Measurements from ENCODE around the gene SRCAP.

Gene SRCAP

DNA sequence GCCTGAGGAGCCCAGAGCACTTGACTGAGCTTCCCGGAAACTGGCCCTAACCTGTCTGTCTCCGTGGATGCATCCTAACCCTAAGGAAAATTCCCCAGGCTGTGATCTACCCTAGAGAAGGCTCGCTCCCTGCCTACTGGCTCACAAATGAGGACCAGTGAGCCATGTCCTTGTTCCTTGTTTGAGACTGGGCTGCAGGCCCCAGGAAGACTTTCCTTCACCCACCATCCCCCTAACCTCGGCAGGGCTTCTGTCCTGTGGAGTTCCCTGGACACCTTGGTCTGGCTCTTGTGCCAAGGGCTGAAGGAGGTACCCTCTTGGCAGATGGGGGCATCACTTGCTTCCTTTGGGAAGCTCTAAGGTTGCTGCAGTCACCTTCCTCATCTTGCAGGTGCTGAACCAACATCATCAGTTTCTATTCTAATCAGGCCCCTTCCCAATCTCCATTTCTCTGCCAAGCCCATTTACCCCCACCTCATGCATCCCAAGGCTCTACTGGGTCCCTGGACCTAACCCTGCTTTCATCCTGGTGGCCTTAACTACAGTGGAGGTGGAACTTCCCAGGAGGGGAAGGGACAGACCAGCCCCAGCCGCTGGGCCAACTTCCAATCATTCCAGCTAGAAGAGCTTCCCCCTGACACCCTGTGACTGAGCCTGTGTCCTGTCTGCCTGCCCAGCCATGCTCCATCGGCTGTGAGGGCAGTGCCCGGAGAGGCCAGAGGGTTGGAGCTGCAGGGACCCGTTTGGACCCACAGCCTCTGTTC, 75.6 kb downstream of the SRCAP start:
- no peak for DNase-seq (ENCODE audit: low spot score)
- TF ChIP-seq, protein P1, sequence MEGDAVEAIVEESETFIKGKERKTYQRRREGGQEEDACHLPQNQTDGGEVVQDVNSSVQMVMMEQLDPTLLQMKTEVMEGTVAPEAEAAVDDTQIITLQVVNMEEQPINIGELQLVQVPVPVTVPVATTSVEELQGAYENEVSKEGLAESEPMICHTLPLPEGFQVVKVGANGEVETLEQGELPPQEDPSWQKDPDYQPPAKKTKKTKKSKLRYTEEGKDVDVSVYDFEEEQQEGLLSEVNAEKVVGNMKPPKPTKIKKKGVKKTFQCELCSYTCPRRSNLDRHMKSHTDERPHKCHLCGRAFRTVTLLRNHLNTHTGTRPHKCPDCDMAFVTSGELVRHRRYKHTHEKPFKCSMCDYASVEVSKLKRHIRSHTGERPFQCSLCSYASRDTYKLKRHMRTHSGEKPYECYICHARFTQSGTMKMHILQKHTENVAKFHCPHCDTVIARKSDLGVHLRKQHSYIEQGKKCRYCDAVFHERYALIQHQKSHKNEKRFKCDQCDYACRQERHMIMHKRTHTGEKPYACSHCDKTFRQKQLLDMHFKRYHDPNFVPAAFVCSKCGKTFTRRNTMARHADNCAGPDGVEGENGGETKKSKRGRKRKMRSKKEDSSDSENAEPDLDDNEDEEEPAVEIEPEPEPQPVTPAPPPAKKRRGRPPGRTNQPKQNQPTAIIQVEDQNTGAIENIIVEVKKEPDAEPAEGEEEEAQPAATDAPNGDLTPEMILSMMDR (IDR thresholded peaks at IDR 0.05; ENCODE audit: extremely low read depth, missing control alignments) = no peak

DNA sequence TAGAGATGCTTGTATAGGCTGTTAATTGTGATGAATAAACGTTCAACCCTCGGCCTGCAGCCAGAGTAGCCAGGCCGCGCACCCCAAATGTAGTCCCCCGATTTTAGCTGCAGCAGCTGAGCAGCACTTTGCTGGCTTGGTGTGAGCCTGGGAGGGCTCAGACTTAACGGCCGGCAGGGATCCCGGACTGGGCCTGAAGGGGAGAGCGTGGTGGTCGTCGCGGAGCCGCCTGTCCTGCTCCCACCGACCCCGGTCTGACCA, 76.1 kb downstream of the SRCAP start:
- TF ChIP-seq, protein P1 (IDR thresholded peaks at IDR 0.05; ENCODE audit: extremely low read depth, missing control alignments) = no peak
- DNase-seq (ENCODE audit: low spot score) = no peak

DNA sequence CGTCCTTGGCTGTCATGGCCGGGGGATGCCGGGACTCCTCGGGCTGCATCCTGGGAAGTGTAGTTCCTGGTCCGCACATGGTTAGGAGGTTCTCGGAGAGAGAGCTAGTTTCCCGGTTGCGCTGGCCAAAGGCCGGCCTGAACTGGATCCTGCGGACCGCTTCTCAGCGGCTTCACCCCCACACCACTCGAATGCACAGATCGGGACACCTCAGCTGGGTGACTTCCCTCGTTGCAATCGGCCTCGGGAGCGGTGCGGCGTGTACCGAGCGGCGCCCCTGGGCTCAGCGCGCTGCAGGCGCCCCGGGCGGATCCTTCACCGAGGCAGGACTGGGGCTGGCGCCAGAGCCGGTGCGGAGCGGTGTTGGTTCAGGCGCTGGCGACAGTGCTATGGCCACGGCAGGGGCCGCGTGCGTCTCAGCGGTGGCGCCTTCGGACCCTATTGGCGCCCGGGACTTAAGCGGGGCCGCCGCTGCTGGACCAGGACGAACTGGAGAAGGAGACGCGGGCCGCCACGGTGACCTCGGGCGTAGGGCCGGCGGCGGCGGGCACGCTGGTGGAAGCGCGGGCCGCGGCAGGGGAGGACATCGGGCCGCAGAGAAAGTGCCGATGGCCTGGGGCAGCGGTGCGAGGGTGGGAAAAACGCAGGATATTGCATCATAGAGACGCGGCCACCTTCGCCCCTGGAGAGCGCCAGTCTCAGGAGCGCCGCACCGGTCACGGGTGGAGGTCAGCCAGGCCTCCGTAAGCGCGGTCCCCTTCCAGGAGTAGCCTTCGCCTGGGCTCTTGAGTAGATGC, 76.6 kb downstream of the SRCAP start:
- TF ChIP-seq, protein P1 (IDR thresholded peaks at IDR 0.05; ENCODE audit: extremely low read depth, missing control alignments) = no peak
- DNase-seq (ENCODE audit: low spot score) = peak; percentile 87

DNA sequence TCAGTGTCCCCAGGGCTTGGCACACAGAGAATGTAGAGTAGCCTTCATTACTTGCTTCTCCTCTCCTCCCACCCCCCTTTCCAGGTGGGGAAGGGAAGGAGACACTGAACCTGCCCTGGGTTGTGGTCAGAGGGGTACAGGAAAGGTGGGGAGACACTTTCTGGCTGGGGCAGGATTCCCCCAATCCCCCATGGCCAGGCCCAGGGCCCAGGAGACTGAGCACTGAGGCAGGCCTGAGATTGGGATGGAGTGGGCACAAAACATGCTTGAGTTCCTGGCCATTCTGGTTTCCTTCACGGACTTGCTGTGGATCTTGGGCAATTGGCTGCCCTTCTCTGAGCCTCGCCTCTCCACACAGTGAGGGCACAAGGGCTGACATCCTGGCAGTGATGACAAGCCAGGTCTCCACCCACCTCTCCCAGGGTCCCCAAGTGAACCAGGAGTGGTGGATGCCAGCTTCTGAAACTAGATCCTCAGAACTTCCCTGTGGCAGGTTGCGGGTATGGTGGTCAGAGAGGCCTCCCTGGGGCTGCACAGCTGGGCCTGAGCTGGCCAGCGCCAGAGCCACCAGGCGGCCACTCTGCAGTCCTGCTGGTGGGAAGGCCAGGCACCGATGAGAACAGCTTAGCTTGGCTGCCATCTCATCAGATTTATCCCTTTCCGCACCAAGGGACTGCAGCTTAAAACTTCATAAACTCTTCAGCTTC, 78.8 kb downstream of the SRCAP start:
- no peak for DNase-seq (ENCODE audit: low spot score)
- TF ChIP-seq, protein P1 (IDR thresholded peaks at IDR 0.05; ENCODE audit: extremely low read depth, missing control alignments) = no peak

DNA sequence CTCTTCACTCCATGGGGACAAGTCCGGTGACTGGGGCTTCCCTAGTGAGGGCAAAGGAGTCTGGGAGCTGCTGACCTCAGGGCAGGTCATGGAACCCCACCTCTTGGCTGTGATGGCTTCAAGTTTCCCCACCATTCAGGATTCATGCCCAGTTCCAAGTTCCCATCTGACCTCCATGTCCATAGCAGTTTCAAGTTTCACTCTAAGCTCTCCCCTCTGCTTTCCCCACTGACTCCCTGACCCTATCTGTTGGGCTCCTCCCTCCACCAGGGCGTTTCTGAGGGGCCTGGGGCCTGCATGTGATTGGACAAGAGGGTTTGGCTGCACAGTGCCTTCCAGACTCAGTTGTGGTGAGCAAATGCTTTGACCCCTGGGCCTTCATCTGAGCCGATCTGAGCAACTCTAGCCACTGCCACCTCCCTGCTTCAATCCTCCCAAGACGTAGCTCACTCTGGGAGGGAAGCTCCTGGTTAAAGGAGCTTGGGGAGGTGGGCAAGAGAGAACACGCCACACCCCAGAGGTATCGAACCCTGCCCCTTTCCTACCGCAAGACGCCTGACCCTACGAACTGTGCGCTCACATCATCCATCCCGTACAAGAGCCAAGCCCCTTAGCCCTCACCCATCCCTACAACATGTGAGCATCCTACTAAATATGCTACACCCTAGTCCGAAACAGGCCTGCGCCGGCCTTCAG, 79.7 kb downstream of the SRCAP start:
- no peak for DNase-seq (ENCODE audit: low spot score)
- TF ChIP-seq, protein P1 (IDR thresholded peaks at IDR 0.05; ENCODE audit: extremely low read depth, missing control alignments) = no peak

DNA sequence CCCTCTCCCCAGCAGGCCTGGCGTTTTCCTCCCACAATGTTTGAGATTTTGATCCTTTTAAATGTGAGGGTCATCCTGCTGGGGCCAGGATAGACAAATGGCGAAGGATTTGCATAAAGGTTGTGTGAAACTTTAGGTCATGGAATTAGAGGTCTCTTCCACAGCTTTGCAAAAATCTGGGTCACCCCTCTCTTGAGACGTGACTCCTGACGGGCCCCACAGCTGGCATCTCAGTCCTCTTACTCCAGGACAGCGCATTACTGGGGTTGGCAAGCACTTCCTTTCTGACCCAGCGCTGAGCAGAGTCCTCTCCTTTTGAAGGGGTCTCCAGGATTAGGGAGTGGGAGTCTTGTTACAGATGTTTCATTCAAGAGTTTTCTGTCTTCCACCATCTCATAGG, 80.6 kb downstream of the SRCAP start:
- DNase-seq (ENCODE audit: low spot score) = no peak
- TF ChIP-seq, protein P1 (IDR thresholded peaks at IDR 0.05; ENCODE audit: extremely low read depth, missing control alignments) = no peak
